ENCODE measurements around the gene TBCCD1.

GRCh38 chr3:186506857-186507256 is 60.3 kb downstream of the TBCCD1 start:
- TF ChIP-seq POLR2A (IDR thresholded peaks at IDR 0.05): no peak
- TF ChIP-seq CTCF (IDR thresholded peaks at IDR 0.05): no peak
